ENCODE data around the gene PRKCE. TPM values are rescaled to one million over a fixed set of nuclear protein-coding genes. Genes with fewer than 3 reads are reported as not detected.
A peak's percentile ranks its signal among the peaks of the same experiment; 100 is the strongest.

PRKCE gene
- polyA plus RNA-seq, 3 donors, result 1.3 to 7.7 (median 2.3) TPM

- Mint-ChIP-seq H3K36me3 (peaks cover 0 to 2% of the 10 kb centered on the region in 2 donors), H3K27ac (peak overlapping the region in 4 of 7 donors; percentile 43 to 72 (median 60)), H3K9me3 (peaks cover 0 to 2% (median 0%) of the 10 kb centered on the region in 7 donors), H3K27me3 (ENCODE audit: low read depth in 3 of 3) (peaks cover 0 to 3% (median 1%) of the 10 kb centered on the region in 3 donors), H3K4me3 (peak overlapping the region in 1 of 2 donors; percentile 52), H3K4me1 (peaks cover 64% of the 10 kb centered on the region)
- Histone ChIP-seq H2AFZ (ENCODE audit: insufficient read depth, low read depth, low read length, poor library complexity, severe bottlenecking) (peak overlapping the region; percentile 41), H3K4me2 (replicated peaks; ENCODE audit: extremely low read depth, low read length, poor library complexity, severe bottlenecking) (no peak overlapping the region), H3K9ac (ENCODE audit: insufficient read depth, low read length, poor library complexity, severe bottlenecking) (no peak overlapping the region), H3K4me3 (replicated peaks in 1 of 3; ENCODE audit: low read depth in 2 of 3, low read length in 3 of 3) (no peak overlapping the region), H3K79me2 (ENCODE audit: insufficient read depth, low read length) (peaks cover 20% of the 10 kb centered on the region), H3K27ac (ENCODE audit: low read depth in 1 of 2, low read length in 2 of 2) (no peak overlapping the region), H3K36me3 (replicated peaks in 1 of 2; ENCODE audit: control insufficient read depth in 1 of 2, insufficient read depth in 2 of 2, low read length in 2 of 2) (no peaks in the 10 kb centered on the region), H3K27me3 (ENCODE audit: control insufficient read depth in 2 of 2, insufficient read depth in 2 of 2, low read length in 2 of 2) (no peaks in the 10 kb centered on the region), H3K9me3 (replicated peaks in 1 of 2; ENCODE audit: control insufficient read depth in 1 of 2, insufficient read depth in 1 of 2, low read length in 2 of 2) (no peaks in the 10 kb centered on the region), H4K20me1 (ENCODE audit: insufficient read depth, low read length) (no peaks in the 10 kb centered on the region), H3K4me1 (ENCODE audit: control insufficient read depth in 1 of 2, insufficient read depth in 2 of 2, low read length in 2 of 2) (peaks cover 35 to 44% of the 10 kb centered on the region in 2 donors)
- WGBS (ENCODE audit: insufficient coverage), result no CpG with 5 or more reads among the region's 3 CpGs
- peak; percentile 43 to 60 (median 57) for DNase-seq
- intact Hi-C loops (cut with micrococcal nuclease), result no loop called here
- TF ChIP-seq CTCF (IDR thresholded peaks at IDR 0.05), result no peak
These were observed 185.3 kb downstream of the PRKCE start for GRCh38 chr2:45836740-45837139.

- H3K27me3 ChIP-seq (ENCODE audit: control insufficient read depth in 2 of 2, insufficient read depth in 2 of 2, low read length in 2 of 2), result no peaks in the 10 kb centered on the region
- Mint-ChIP-seq H3K4me1 (peaks cover 75% of the 10 kb centered on the region), H3K27me3 (ENCODE audit: low read depth in 3 of 3) (peaks cover 0 to 3% (median 1%) of the 10 kb centered on the region in 3 donors), H3K27ac (peak overlapping the region in 1 of 7 donors; percentile 71), H3K36me3 (peaks cover 0 to 2% of the 10 kb centered on the region in 2 donors), H3K4me3 (peak overlapping the region in 1 of 2 donors; percentile 62), H3K9me3 (peaks cover 0 to under 1% (median 0%) of the 10 kb centered on the region in 7 donors)
- no peak for DNase-seq
- H3K4me2 ChIP-seq (replicated peaks; ENCODE audit: extremely low read depth, low read length, poor library complexity, severe bottlenecking), result no peak overlapping the region
- WGBS (ENCODE audit: insufficient coverage), result 59% methylated on average over 2 of the region's 7 CpGs
- no peak overlapping the region for H3K4me3 ChIP-seq (replicated peaks in 1 of 3; ENCODE audit: low read depth in 2 of 3, low read length in 3 of 3)
- no peaks in the 10 kb centered on the region for H3K36me3 ChIP-seq (replicated peaks in 1 of 2; ENCODE audit: control insufficient read depth in 1 of 2, insufficient read depth in 2 of 2, low read length in 2 of 2)
- H4K20me1 ChIP-seq (ENCODE audit: insufficient read depth, low read length), result no peaks in the 10 kb centered on the region
- H3K9ac ChIP-seq (ENCODE audit: insufficient read depth, low read length, poor library complexity, severe bottlenecking), result no peak overlapping the region
- peaks cover 46 to 55% of the 10 kb centered on the region in 2 donors for H3K4me1 ChIP-seq (ENCODE audit: control insufficient read depth in 1 of 2, insufficient read depth in 2 of 2, low read length in 2 of 2)
- peaks cover 20% of the 10 kb centered on the region for H3K79me2 ChIP-seq (ENCODE audit: insufficient read depth, low read length)
- H3K9me3 ChIP-seq (replicated peaks in 1 of 2; ENCODE audit: control insufficient read depth in 1 of 2, insufficient read depth in 1 of 2, low read length in 2 of 2), result no peaks in the 10 kb centered on the region
- no peak for TF ChIP-seq CTCF (IDR thresholded peaks at IDR 0.05)
- intact Hi-C loops (cut with micrococcal nuclease), result no loop called here
- H3K27ac ChIP-seq (ENCODE audit: low read depth in 1 of 2, low read length in 2 of 2), result no peak overlapping the region
- H2AFZ ChIP-seq (ENCODE audit: insufficient read depth, low read depth, low read length, poor library complexity, severe bottlenecking), result no peak overlapping the region
These were observed 186.4 kb downstream of the PRKCE start for GRCh38 chr2:45837812-45838341.
